ENCODE results near the gene TBATA. TPM values are rescaled to one million over a fixed set of nuclear protein-coding genes. Genes with fewer than 3 reads are reported as not detected.

The TBATA gene
- total RNA-seq, 1 experiment from 2014 or later: not detected

DNA sequence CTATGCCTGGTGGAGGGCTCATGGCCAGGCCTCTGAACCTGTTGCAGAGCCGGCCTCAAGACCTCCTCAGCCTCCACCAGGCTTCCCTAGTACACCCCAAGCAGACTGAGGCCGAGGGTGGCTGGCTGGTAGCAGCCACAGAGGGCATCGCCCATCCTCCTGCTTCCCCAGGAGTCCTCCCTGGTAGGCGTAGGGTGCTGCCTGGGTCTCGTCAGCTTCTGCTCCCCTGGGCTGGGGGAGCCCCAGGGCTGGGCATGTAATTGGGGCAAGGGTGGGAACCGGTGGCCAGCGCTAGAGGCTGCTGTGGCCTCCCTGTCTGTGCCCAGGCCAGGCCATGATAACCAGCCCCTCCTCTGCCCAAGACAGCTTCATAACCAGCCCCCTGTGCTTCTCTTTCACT, 32.6 kb downstream of the TBATA start:
- intact Hi-C loops (cut with micrococcal nuclease; ENCODE audit: unreplicated experiment): no loop called here
- TF ChIP-seq, protein P1, sequence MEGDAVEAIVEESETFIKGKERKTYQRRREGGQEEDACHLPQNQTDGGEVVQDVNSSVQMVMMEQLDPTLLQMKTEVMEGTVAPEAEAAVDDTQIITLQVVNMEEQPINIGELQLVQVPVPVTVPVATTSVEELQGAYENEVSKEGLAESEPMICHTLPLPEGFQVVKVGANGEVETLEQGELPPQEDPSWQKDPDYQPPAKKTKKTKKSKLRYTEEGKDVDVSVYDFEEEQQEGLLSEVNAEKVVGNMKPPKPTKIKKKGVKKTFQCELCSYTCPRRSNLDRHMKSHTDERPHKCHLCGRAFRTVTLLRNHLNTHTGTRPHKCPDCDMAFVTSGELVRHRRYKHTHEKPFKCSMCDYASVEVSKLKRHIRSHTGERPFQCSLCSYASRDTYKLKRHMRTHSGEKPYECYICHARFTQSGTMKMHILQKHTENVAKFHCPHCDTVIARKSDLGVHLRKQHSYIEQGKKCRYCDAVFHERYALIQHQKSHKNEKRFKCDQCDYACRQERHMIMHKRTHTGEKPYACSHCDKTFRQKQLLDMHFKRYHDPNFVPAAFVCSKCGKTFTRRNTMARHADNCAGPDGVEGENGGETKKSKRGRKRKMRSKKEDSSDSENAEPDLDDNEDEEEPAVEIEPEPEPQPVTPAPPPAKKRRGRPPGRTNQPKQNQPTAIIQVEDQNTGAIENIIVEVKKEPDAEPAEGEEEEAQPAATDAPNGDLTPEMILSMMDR (IDR thresholded peaks at IDR 0.05; ENCODE audit: unreplicated experiment): no peak
- Mint-ChIP-seq H3K27ac (ENCODE audit: unreplicated experiment) (no peak overlapping the region), H3K4me1 (ENCODE audit: low read depth, unreplicated experiment) (no peaks in the 10 kb centered on the region), H3K27me3 (ENCODE audit: unreplicated experiment) (peaks cover 89% of the 10 kb centered on the region), H3K9me3 (ENCODE audit: low read depth, unreplicated experiment) (no peaks in the 10 kb centered on the region), H3K4me3 (ENCODE audit: low read depth, unreplicated experiment) (no peak overlapping the region), H3K36me3 (ENCODE audit: insufficient read depth, unreplicated experiment) (no peaks in the 10 kb centered on the region)
- no peak for DNase-seq
- CTCF ChIA-PET: interaction anchor here (0.6 kb wide), 1 partner anchor 415 kb away, joined by 3 read pairs; no protein-coding TSS in a partner anchor
- BruUV-seq (replicated peaks): no TSS peak

DNA sequence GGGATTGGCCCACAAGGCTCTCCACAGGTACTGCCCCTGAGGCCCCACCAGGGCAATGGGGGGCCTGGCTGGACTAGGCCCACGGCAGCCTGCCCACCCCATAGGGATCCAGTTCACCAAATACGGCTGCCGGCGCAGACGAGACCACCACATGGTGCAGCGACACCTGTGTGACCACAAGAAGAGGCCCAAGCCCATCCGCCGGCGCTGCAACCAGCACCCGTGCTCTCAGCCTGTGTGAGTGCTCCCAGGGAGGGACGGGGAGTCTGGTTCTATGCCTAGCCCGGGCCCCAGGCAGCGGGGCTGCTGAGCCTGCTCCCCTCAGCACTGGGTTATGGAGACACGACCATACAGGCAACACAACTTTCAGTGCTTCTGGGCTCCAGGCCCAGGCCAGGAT, 33.2 kb downstream of the TBATA start:
- Mint-ChIP-seq H3K9me3 (ENCODE audit: low read depth, unreplicated experiment) (no peaks in the 10 kb centered on the region), H3K36me3 (ENCODE audit: insufficient read depth, unreplicated experiment) (no peaks in the 10 kb centered on the region), H3K27ac (ENCODE audit: unreplicated experiment) (no peak overlapping the region), H3K4me1 (ENCODE audit: low read depth, unreplicated experiment) (no peaks in the 10 kb centered on the region), H3K27me3 (ENCODE audit: unreplicated experiment) (peaks cover 89% of the 10 kb centered on the region), H3K4me3 (ENCODE audit: low read depth, unreplicated experiment) (no peak overlapping the region)
- no peak for DNase-seq
- CTCF ChIA-PET: interaction anchor here (0.6 kb wide), 1 partner anchor 415 kb away, joined by 3 read pairs; no protein-coding TSS in a partner anchor
- TF ChIP-seq, protein P1 (IDR thresholded peaks at IDR 0.05; ENCODE audit: unreplicated experiment): no peak
- BruUV-seq (replicated peaks): no TSS peak
- intact Hi-C loops (cut with micrococcal nuclease; ENCODE audit: unreplicated experiment): no loop called here

DNA sequence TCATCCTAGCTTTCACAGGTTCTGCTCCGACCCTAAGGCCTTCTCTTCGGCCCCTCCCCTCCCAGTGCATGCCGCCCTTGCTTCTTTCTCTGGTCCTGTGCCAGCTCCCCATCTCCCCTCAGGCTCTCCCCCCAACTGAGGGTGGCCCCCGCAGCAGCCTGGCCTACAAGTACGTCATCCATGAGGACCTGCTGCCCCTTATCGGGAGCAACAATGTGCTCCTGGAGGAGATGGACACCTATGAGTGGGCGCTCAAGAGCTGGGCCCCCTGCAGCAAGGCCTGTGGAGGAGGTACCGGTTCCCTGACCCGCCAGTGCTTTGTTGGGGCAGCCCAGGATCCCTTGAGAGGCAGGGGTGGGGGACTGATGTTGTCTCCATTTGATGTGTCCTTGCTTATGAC, 33.8 kb downstream of the TBATA start:
- H3K36me3 Mint-ChIP-seq (ENCODE audit: insufficient read depth, unreplicated experiment): no peaks in the 10 kb centered on the region
- H3K4me1 Mint-ChIP-seq (ENCODE audit: low read depth, unreplicated experiment): no peaks in the 10 kb centered on the region
- no peak overlapping the region for H3K4me3 Mint-ChIP-seq (ENCODE audit: low read depth, unreplicated experiment)
- CTCF ChIA-PET: interaction anchor here (0.5 kb wide), 2 partner anchors 62 to 209 kb away, joined by 4 to 6 read pairs; no protein-coding TSS in a partner anchor
- DNase-seq: no peak
- H3K9me3 Mint-ChIP-seq (ENCODE audit: low read depth, unreplicated experiment): no peaks in the 10 kb centered on the region
- H3K27me3 Mint-ChIP-seq (ENCODE audit: unreplicated experiment): peaks cover 89% of the 10 kb centered on the region
- intact Hi-C loops (cut with micrococcal nuclease; ENCODE audit: unreplicated experiment): no loop called here
- BruUV-seq (replicated peaks): no TSS peak
- TF ChIP-seq, protein P1 (IDR thresholded peaks at IDR 0.05; ENCODE audit: unreplicated experiment): no peak
- no peak overlapping the region for H3K27ac Mint-ChIP-seq (ENCODE audit: unreplicated experiment)

DNA sequence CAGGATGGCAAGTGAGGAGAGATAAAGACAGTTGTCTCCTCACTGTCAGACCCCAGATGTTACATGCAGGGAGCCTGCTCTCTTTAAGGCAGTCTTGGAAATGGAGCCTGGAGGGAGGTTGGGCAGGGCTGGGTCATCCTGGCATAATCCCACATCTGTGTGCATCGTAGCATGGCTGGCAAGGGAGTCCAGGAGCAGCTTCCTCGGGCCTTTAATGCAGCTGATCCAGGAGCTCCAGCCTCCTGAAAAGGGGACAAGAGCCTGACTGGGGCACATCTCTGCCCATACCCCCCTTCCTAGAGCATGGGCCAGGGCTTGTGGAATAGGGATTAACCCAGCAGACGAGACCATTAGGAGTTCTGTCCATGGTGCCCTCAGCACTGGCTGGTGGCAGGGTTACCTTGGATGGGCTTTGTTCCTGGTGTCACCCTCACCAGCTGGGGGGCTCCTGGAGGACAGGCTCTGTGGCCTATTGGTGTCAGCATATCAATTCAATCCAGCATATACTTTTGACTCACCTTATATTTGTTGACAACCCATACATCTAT, 34.9 kb downstream of the TBATA start:
- TF ChIP-seq, protein P1 (IDR thresholded peaks at IDR 0.05; ENCODE audit: unreplicated experiment): no peak
- H3K36me3 Mint-ChIP-seq (ENCODE audit: insufficient read depth, unreplicated experiment): no peaks in the 10 kb centered on the region
- H3K4me3 Mint-ChIP-seq (ENCODE audit: low read depth, unreplicated experiment): no peak overlapping the region
- H3K27ac Mint-ChIP-seq (ENCODE audit: unreplicated experiment): no peak overlapping the region
- intact Hi-C loops (cut with micrococcal nuclease; ENCODE audit: unreplicated experiment): no loop called here
- CTCF ChIA-PET: no interaction called here
- no peaks in the 10 kb centered on the region for H3K4me1 Mint-ChIP-seq (ENCODE audit: low read depth, unreplicated experiment)
- no peak for DNase-seq
- no peaks in the 10 kb centered on the region for H3K9me3 Mint-ChIP-seq (ENCODE audit: low read depth, unreplicated experiment)
- H3K27me3 Mint-ChIP-seq (ENCODE audit: unreplicated experiment): peaks cover 91% of the 10 kb centered on the region
- no TSS peak for BruUV-seq (replicated peaks)

Measured in Calu3 (cell line).